Fibroblast of lung (primary cell): Measurements from ENCODE around the gene DMAC2L. TPM values are rescaled to one million over a fixed set of nuclear protein-coding genes. Genes with fewer than 3 reads are reported as not detected.

Experiments
- DNase-seq, 2 donors: peaks; one replicate each; pipeline versions ENCODE4 v3.0.0 to v3.0.0-alpha.2; 2010; ENCODE audit warnings: low read depth in 2 of 2
- H2AFZ ChIP-seq: 2 replicates; pipeline ENCODE4 v1.5.1; 2012; ENCODE audit warnings: low read length, control low read depth, inconsistent platforms
- H3K27ac ChIP-seq: 2 replicates; pipeline ENCODE4 v1.5.1; 2011; ENCODE audit warnings: low read length, control low read depth; ENCODE audit not compliant: insufficient read depth
- H3K27me3 ChIP-seq: 2 replicates; pipeline ENCODE4 v1.5.1; 2011; ENCODE audit warnings: mild to moderate bottlenecking, low read length; ENCODE audit not compliant: control insufficient read depth, insufficient read depth
- H3K36me3 ChIP-seq: 2 replicates; pipeline ENCODE4 v1.5.1; 2011; ENCODE audit warnings: low read length; ENCODE audit not compliant: control insufficient read depth, insufficient read depth
- H3K4me1 ChIP-seq: 2 replicates; pipeline ENCODE4 v1.5.1; 2011; ENCODE audit warnings: low read length; ENCODE audit not compliant: control insufficient read depth, insufficient read depth; ENCODE audit errors: extremely low read depth
- H3K4me2 ChIP-seq: 2 replicates; pipeline ENCODE4 v1.5.1; 2011; ENCODE audit warnings: low read length, control low read depth; ENCODE audit not compliant: insufficient read depth; ENCODE audit errors: extremely low read depth
- H3K4me3 ChIP-seq, 4 experiments: fragments of 200-600 bp in 1 of 4; sonication (generic) in 1 of 4; replicated peaks in 1 of 4; 2 replicates each; pipeline ENCODE4 v1.5.1; 2011 to 2016; ENCODE audit warnings: low read length in 4 of 4, low read depth in 3 of 4, mild to moderate bottlenecking in 3 of 4, control low read depth in 2 of 4, inconsistent platforms in 1 of 4, mixed read lengths in 1 of 4; ENCODE audit not compliant: insufficient read depth in 1 of 4; ENCODE audit errors: control extremely low read depth in 1 of 4
- H3K79me2 ChIP-seq: 2 replicates; pipeline ENCODE4 v1.5.1; 2012; ENCODE audit warnings: mild to moderate bottlenecking, low read length, inconsistent platforms; ENCODE audit not compliant: control insufficient read depth, insufficient read depth
- H3K9ac ChIP-seq: 2 replicates; pipeline ENCODE4 v1.5.1; 2011; ENCODE audit warnings: mild to moderate bottlenecking, low read length, control low read depth; ENCODE audit not compliant: insufficient read depth
- H3K9me3 ChIP-seq: 2 replicates; pipeline ENCODE4 v1.5.1; 2012; ENCODE audit warnings: low read depth, low read length; ENCODE audit not compliant: control insufficient read depth, insufficient read depth
- H4K20me1 ChIP-seq: 2 replicates; pipeline ENCODE4 v1.5.1; 2011; ENCODE audit warnings: low read length; ENCODE audit not compliant: control insufficient read depth, insufficient read depth; ENCODE audit errors: extremely low read depth
- CTCF ChIP-seq, 2 donors: IDR thresholded peaks in 1 of 2; conservative IDR thresholded peaks in 1 of 2; 1 replicate in 1 of 2; 2 replicates in 1 of 2; pipeline ENCODE4 v1.5.1; 2011 to 2012; ENCODE audit warnings: low read length in 2 of 2, control low read depth in 1 of 2, inconsistent platforms in 1 of 2, low read depth in 1 of 2, mild to moderate bottlenecking in 1 of 2
- EZH2 ChIP-seq: IDR thresholded peaks from 2 replicates; pipeline ENCODE4 v1.5.1; 2012; ENCODE audit warnings: low read length, control low read depth, mild to moderate bottlenecking; ENCODE audit errors: missing control alignments
- polyA plus RNA-seq, 2 donors: library from polyadenylated mRNA; depleted of rRNA in 1 of 2; stranded (reverse) in 1 of 2; unstranded in 1 of 2; fragments of >200 nt; gene quantifications; 2 replicates each; pipeline ENCODE4 v1.2.1, GENCODE V29; 2011 to 2012; ENCODE audit warnings: missing spikeins in 1 of 2
- total RNA-seq: library from RNA; depleted of rRNA; stranded (reverse); fragments of >200 nt; gene quantifications from 2 replicates; pipeline ENCODE4 v1.2.1, GENCODE V29; 2014

Gene DMAC2L
- total and polyA plus RNA-seq, 2 donors (not counting 1 experiment from before 2014, with no cell fraction given): 4.8 to 17.6 TPM

GRCh38 chr14:50373959-50374358 is 61.8 kb downstream of the DMAC2L start:
- Histone ChIP-seq H3K27ac (no peak overlapping the region), H3K4me3 (no peak overlapping the region), H3K36me3 (no peaks in the 10 kb centered on the region), H3K9ac (no peak overlapping the region), H2AFZ (no peak overlapping the region), H3K79me2 (no peaks in the 10 kb centered on the region), H3K27me3 (no peaks in the 10 kb centered on the region), H3K4me1 (no peaks in the 10 kb centered on the region), H3K4me2 (no peak overlapping the region), H4K20me1 (no peaks in the 10 kb centered on the region), H3K9me3 (no peaks in the 10 kb centered on the region)
- no peak for DNase-seq
- TF ChIP-seq EZH2 (no peak), CTCF (conservative IDR thresholded peaks at IDR 0.05 in 1 of 2, IDR thresholded peaks at IDR 0.05 in 1 of 2; ENCODE audit: low read depth in 1 of 2, low read length in 2 of 2) (no peak)

DNA sequence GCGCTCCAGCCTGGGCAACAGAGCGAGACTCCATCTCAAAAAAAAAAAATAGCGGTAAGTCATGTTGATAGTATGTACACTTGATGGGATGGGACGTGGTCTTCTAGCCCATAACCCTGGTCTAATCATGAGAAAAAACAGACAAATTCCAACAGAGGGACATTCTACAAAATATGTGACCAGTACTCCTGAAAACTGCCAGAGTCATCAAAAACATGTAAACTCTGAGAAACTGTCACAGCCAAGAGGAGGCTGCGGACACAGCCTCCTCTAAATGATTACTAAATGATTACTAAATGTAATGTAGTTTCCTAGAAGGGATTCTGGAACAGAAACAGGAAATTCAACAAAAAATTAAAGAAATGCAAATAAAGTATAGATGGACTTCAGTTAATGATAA is 63.6 kb downstream of the DMAC2L start:
- H3K79me2 ChIP-seq: no peaks in the 10 kb centered on the region
- no peak overlapping the region for H3K4me3 ChIP-seq
- no peaks in the 10 kb centered on the region for H4K20me1 ChIP-seq
- no peaks in the 10 kb centered on the region for H3K4me1 ChIP-seq
- TF ChIP-seq EZH2 (no peak), CTCF (conservative IDR thresholded peaks at IDR 0.05 in 1 of 2, IDR thresholded peaks at IDR 0.05 in 1 of 2; ENCODE audit: low read depth in 1 of 2, low read length in 2 of 2) (no peak)
- no peak for DNase-seq
- H2AFZ ChIP-seq: no peak overlapping the region
- H3K27me3 ChIP-seq: no peaks in the 10 kb centered on the region
- H3K36me3 ChIP-seq: no peaks in the 10 kb centered on the region
- no peaks in the 10 kb centered on the region for H3K9me3 ChIP-seq
- H3K4me2 ChIP-seq: no peak overlapping the region
- H3K27ac ChIP-seq: no peak overlapping the region
- H3K9ac ChIP-seq: no peak overlapping the region

Other genes with a start within 250 kb of the DMAC2L start
- 3.6 and 4.4 TPM in 2 replicates for gene VCPKMT, start 195.8 kb upstream of the DMAC2L start, total RNA-seq
- gene VCPKMT, start 195.8 kb upstream of the DMAC2L start, polyA plus RNA-seq: 5.2 and 5.3 TPM in 2 replicates
- 19.5 and 23.8 TPM in 2 replicates for gene SOS2, start 80.7 kb upstream of the DMAC2L start, total RNA-seq
- gene SOS2, start 80.7 kb upstream of the DMAC2L start, polyA plus RNA-seq: 11.9 and 16.1 TPM in 2 replicates
- gene L2HGDH, start 95 bp upstream of the DMAC2L start, total RNA-seq: 3.1 and 3.8 TPM in 2 replicates
- 3.0 and 3.9 TPM in 2 replicates for gene L2HGDH, start 95 bp upstream of the DMAC2L start, polyA plus RNA-seq
- gene CDKL1, start 84.6 kb downstream of the DMAC2L start, total RNA-seq: 14.1 and 22.8 TPM in 2 replicates
- 7.9 and 18.5 TPM in 2 replicates for gene CDKL1, start 84.6 kb downstream of the DMAC2L start, polyA plus RNA-seq
- 40.6 and 41.1 TPM in 2 replicates for gene MAP4K5, start 220.2 kb downstream of the DMAC2L start, total RNA-seq
- 26.3 and 39.4 TPM in 2 replicates for gene MAP4K5, start 220.2 kb downstream of the DMAC2L start, polyA plus RNA-seq
- 6.9 and 16.2 TPM in 2 replicates for gene ATL1, start 247.8 kb downstream of the DMAC2L start, total RNA-seq
- gene ATL1, start 247.8 kb downstream of the DMAC2L start, polyA plus RNA-seq: 14.3 and 14.9 TPM in 2 replicates